SH-SY5Y (cell line): ENCODE data around the gene TPX2.

Source experiments
- GATA2 ChIP-seq: IDR thresholded peaks from 2 replicates; pipeline ENCODE4 v1.6.1; 2011; ENCODE audit warnings: mild to moderate bottlenecking, low read depth, low read length
- GATA3 ChIP-seq: IDR thresholded peaks from 2 replicates; pipeline ENCODE4 v1.6.1; 2011; ENCODE audit warnings: low read depth, mild to moderate bottlenecking, low read length, moderate library complexity

DNA sequence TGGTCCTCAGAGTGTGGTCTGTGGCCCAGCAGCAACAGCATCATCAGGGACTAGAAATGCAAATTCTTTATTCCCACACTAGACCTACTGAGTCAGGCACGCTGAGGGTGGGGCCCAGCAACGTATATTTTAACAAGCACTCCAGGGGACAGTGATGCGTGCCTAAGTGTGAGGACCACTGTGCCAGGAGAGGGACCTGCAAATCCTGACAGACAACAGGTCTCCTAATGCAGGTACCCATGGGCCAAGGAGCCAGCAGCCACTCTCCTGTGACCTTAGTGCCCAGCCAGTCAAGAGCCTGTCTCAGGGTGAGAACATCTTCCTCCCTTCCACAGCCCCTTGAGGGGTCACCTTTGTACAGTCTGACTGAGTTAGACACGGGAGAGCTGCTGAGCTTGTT, 72.1 kb downstream of the TPX2 start:
- TF ChIP-seq GATA3 (no peak), GATA2 (no peak)
